ENCODE results near the gene LENEP.

DNA sequence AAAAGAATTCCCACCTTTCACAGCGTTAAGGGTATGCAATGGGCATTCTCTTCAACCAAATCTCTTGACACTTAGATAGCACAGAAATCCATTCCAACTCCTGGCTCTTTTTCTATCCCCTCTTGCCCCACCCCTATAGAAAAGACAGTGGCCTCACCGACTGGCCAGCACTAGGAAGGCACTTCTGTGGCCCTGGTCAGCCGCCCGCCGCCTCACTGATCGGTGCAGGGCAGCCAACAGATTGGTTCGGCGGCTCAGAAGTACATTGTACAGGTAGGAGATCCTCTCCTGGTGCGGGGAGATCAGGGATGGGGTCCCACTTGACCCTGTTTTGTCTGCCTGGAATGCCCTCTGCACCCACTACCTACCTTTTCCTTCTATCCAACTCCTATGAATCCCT, 30.9 kb downstream of the LENEP start:
- TF ChIP-seq, protein P1, sequence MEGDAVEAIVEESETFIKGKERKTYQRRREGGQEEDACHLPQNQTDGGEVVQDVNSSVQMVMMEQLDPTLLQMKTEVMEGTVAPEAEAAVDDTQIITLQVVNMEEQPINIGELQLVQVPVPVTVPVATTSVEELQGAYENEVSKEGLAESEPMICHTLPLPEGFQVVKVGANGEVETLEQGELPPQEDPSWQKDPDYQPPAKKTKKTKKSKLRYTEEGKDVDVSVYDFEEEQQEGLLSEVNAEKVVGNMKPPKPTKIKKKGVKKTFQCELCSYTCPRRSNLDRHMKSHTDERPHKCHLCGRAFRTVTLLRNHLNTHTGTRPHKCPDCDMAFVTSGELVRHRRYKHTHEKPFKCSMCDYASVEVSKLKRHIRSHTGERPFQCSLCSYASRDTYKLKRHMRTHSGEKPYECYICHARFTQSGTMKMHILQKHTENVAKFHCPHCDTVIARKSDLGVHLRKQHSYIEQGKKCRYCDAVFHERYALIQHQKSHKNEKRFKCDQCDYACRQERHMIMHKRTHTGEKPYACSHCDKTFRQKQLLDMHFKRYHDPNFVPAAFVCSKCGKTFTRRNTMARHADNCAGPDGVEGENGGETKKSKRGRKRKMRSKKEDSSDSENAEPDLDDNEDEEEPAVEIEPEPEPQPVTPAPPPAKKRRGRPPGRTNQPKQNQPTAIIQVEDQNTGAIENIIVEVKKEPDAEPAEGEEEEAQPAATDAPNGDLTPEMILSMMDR (conservative IDR thresholded peaks at IDR 0.05), result no peak
- TF ChIP-seq ZFX (IDR thresholded peaks at IDR 0.05), result no peak

Measured in C4-2B (cell line).